Measurements from ENCODE around the gene BNC2.

BNC2 gene

DNA sequence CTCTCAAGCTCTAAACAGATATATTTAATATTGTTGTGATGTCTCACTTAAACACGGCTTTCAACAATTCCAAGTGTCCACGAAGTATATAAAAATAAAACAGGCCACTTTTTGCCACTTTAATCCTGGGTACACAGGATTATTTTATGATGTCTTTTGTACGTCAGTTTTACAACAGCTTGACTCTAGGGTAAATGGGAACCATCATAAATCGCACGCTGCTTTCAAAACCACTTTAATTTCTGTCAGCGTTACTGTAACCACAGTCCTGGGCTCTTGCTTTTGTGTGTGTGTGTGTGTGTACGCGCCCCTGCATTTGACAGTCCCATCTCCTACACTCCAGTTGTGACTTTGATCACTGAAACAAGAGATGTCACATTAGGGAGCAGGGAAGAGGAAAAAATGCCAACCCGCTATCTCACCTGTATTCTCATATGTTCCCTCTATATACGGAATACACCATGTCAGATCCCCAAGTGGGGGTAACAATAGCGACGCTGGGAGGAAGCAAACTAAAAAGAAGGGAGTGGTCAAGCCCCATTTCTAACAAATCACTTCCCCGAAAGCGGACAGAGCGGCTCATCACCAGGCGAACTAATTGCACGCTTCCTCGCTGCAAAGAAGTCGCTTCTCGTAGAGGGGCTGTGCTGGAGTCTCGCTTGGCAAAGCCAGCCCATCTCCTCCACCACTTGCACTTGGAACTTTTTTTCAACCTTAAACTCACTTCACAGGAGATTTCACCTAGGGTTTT lies 1.2 kb downstream of the BNC2 start:
- DNase-seq, result peak; percentile 57

DNA sequence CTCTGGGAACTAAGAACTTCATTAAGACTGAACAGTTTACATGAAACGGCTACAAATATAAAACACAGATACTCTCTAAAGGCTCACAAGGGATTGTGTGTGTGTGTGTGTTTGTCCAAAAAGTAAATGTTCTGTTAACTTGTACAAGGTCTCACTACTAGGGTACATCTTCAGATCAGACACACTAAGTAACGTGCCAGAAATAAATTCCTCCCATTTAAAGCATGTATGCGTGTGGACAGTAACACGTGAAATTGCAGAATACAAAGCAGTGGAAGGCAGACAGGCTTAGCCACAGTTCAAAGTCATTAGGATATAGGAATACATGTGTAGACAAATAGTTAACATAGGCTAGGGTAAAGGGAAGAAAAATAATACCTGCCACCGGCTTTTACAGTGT lies 1.8 kb downstream of the BNC2 start:
- no peak for DNase-seq

DNA sequence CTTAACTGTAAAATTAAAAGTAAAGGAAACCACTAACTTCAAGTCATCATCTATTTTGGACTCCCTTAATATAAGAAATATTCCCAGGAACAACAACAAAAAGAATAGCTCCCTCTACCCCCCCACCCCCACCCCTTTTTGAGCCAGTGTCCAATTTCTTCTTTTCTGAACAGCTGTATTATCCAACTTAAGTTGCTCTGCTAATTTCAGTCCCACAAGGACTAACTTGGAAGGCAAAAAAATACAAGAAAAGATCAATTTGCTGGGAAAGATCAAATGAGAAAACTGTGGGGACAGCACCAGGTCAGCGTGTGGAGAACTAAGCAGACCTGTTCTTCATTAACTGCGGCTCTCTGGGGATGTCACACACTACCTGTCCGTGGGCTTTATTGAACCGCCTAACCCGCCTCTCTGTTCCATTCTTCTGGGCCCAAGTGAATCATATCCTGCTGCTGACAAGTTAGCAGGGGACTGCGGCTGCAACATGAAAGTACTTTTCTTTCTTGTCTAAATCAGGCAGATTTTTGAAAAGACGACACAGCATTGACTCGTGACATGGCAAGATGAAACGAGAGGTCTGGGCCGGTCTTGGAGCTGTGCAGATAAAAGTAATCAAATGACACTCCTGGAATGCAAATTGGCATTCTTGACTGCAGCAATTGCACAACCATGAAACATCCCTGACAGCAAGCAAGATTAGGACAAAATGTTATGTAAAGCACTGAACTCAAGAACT lies 2.7 kb downstream of the BNC2 start:
- peak; percentile 81 for DNase-seq

DNA sequence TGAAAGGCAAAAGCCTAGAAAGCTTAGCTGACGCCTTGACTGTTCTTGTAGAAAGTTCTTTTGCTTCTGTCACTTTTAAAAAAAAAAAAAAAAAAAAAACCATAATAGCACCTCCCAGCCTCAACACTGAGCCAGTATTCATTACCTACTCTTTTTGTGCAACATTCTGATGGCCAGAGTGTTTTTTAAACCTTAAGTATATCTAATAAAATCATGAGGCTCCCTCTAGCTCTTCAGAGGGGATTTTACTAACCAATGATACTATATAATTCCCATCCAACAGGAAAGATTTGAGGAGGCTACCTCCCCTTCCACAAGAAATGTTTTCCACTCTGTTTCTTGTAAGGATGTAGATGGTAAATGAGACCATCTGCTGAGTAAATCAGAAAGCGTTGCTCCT lies 3.9 kb downstream of the BNC2 start:
- DNase-seq, result no peak

DNA sequence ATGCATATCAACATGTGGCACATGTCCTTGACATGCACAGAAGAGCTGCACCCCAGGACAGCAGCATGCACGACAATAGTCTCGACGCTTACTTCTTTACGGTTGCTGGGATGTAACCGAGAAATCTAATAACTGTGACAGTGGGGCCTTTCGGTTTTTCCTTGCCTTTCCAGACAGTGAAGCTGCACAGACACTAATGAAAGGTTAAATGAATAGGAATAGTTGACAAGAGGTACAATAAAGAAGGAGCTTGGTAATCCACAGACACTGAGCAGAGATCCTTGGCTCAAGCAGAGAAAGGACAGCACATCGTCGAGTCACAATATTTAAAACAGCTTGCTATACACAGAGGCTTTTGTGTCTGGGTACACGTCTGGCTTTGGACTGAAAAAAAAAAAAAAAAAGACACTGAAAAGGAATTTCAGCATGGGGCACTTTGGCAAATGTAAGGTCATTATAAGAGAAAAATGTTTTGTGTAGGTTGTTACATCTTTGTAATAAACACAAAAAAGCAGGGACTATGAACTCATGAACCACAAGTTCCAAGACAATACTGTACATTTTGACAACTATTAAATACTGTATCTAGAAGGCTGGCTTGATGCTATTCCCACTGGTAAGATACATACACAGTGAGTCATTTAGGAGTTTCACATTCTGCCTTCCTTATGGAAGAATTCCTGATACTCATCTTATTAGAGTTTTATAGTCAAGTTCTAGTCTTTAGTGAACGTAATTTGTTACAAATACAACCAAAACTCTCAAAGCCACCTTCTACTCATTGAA lies 5.6 kb downstream of the BNC2 start:
- no peak for DNase-seq

DNA sequence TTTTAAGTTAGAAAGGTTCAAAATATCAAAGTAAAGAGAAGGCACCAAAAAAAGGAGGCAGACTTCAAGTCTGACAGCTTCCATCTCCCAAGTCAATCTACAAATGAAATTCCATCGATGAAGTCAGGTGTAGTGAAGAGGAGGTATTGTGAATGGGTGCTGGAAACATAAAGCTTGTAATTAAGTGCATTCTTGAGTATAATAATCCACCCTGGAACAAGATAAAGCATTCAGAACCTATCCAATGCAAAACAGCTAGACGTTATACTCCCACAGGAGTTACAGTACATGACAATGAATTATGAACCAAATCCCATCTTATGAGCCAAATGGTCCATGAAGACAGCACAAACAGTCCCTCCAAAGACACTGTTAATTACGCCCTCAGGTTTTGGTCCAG lies 22.3 kb downstream of the BNC2 start:
- peak; percentile 46 for DNase-seq

DNA sequence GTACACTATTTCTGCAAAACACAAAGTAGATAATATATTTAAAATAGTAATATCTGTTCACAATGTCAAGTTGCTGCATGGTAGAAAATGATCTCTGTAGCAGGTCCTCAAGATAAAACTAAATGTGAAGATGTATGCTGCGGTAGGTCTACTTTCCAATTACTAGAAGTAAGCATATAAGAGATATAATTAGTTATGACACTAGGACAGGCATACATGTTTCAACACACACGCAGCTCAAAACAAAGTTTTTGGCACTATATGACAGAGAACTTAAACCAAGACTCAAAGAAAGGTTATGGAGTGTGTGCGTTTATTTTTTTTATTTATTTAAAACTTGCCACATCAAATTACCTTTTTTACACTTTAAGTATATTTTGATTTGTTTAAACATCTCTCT lies 23.5 kb downstream of the BNC2 start:
- DNase-seq, result no peak

DNA sequence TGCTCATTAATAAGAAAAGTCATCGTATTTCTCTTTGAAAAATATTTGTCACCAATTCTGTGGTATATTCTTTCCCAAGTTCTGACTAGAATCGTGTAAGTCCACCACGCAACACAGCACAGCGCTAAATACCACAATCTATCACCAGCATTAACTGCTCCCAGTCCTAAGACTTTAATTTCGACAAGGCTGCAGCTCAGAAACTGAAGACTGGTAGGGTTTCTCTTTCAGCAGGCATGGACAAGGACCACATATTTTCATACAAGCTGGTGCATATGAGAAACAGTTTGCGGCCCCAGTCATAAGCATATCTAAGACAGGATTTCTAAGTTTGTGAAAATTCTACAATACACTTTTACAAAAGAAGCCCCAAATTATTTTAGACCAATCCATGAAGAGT lies 24.1 kb downstream of the BNC2 start:
- no peak for DNase-seq

DNA sequence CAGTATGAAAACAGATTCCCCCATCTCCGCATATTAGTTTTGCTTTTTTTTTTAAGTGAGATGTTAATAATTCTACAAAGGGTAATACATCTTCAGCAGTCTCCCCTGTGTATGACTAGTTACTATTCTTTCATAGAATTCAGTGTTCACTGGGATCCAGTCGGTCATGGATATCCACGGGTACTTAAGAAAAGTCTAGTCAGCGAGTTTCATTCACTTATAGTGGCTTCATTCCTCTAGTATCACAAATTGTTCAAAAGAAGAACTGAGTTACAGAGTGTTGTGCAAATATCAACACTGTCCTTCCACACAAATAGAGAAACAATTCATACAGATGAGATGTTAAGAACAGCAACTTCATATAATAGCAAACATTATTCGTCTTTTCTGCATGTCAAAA lies 35.7 kb downstream of the BNC2 start:
- no peak for DNase-seq

DNA sequence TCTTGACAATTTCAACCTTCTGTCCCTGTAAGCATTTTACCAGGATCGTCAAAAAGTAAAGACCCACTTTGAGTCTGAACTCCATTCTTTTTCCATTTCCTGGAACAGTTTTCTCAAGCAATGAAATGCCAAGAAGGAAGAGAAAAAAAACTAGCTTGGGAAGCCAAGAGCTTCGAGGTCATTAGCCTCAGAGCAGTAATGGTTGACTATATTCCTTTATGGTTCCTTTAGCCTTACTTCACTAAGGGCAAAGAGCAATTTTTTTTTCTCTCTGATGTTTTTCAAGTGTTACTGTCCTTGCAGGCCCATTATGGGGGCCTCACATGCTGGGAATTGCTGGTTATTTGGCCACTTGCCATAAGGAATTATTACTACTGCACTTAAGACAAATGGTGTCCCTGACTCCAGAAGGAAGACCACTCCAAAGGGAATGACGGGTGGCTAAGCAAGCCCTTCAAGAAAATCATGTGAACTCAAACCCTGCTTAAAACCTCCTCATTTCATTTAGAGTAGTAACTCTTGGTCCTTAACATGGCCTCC lies 37.1 kb downstream of the BNC2 start:
- DNase-seq, result no peak

DNA sequence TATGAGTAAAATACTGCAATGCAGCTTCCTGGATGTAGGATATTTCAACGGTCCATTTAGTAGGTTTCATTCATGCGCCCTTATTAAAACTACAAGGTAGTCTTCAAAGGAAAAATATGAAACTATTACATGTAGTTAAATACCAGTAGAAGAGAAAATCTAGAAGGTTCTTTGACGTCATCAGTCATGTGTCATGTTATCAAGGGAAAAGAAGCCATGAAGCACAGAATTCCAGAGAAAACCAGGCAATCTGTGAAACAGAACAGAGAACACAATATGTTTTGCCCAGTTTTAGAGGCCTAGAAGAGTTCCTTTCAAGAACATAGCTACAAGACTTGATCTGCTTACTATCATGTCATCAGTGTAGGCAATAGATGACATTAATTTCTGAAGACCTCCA lies 38.4 kb downstream of the BNC2 start:
- DNase-seq, result no peak

DNA sequence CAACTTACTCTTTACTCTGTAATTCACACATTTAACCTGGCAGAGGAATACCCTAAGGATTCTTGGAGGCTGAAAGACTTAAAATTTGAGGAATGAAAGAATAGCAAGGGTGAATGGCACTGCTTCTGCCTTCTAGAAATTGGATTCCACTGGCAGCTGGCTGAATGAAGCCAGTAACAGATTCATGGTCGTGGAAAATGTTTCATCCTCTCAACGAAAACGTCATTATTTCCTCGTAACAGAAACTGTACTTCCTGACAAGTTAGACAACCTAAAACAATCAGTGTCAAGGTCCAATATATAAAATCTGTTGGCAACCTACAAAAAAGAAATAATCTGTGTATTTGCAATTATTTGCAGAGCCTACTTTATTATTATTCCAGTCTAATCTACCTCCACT lies 39.7 kb downstream of the BNC2 start:
- DNase-seq, result no peak

DNA sequence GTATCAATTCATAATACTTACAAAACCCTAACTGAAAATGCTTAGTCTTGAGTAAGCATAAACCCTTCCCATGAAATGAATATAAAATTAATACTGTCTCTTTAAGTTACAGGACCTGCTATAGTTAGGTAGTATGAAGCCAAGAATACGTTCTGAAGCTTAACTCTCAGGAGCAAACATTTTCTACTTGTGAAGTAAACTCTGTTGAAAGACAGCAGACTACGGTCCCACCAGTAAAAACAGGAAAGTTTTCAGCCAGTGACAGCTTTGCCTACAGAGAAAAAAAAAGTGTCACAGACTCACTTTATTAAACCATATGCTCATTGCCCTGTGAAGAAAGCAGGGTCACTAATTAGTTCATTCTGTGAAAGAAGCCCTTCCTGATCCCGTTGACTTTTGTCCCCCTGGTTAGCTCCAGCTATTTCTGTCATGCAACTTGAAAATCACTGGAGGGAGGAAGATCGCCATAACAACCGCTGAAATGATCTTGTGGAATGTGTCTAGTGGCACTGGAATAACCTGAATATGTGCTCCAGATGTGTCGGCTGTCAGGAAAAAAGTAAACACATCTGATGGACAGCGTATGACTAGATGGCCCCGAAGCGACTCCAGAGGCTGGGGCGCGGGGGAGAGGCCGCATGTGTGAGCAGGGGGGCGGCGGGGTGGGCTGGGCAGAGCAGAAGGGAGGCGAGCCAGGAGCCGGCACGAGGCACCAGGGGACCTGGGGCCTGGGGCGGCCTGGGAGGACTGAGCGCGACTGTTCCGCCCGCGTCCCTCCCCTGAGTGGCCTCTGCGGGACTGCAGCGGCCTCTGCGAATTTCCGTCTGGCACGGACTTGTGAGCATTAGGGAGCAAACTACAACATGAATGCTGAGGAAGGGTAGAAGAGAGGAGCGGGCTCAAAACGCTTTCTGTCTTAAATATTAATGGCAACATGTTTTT lies 41.9 kb downstream of the BNC2 start:
- DNase-seq, result peak; percentile 21

DNA sequence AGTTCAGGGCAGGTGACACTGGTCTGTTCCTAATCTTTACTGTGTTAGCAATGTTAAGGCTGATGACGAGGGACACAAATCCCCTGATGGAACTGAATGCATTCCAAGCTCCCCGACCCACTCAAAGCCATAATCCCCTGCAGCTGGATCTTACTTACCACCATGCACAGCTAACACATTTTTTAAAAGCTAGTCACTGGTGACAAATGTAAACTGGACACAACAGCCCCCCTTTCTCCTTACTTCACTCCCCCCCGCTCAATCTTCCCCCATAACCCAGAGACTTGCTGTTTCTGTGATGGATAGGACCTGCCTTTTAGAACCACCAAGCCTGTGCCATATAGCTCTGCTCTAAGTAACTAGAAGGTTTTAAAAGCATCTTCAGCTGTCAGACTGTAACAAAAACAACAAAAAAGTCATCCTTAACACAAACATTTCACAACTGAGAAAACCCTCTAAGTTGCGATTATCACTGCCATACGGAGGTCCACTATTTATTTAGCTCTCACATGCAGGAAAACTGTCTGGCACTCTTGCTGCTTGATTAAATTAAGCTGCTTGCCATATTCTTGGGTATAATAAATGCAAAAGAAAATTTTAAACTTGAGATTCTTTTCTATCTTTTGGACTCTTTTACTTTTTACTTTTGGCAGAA lies 44.4 kb downstream of the BNC2 start:
- no peak for DNase-seq

DNA sequence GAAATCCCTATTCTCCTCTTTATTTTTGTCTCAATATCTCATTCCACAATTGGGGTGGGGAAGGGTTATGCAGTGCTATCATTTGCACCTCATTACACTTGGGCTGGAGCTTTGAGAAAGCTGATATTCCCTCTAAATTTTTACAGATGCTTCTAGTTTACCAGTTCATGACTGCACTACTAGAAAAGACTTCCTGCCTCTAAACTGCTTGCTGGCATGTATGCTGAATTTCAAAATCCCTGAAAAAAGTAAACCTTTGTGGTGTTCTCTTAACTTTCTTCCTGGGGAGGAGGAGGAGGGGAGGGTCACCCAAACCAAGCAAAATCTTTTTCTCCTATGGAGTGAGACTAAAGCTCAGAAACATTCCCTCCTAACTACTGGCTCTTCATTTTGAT lies 45.1 kb downstream of the BNC2 start:
- no peak for DNase-seq

DNA sequence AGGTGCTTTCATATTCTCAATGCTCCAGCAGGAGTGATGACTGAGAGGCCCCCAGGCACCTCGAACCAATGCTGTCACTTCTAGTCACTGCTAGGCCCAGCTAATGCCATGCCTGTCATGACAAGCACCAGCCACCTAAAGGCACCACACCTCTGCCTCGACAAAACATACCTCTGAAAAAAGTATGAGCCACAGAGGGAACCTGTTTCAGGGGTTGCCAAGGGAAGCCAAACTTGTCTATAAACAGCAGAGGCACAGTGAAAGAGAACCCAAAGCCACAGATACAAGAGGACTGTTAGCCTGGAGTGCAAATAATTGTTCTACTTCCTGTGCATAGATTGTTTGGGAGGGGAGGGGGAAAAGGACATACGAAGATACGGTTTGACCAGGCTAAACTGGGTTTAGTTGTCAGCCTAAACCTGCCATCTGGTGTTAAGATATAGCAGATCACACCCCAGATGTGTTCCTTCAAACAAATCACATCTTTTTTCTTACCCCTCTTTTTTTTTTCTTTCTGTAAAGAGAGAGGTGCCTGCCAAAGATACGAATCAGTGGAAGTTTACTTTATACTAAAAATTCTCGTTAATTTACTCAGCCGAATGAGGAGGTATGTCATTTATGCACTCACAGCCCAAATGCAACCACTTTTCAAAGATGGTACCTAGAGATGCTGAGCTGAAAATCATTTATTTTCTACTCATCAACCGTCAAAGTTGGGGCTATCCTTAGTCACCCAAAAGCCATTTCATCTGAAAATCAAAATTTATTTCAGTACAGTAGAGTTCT lies 45.7 kb downstream of the BNC2 start:
- no peak for DNase-seq

DNA sequence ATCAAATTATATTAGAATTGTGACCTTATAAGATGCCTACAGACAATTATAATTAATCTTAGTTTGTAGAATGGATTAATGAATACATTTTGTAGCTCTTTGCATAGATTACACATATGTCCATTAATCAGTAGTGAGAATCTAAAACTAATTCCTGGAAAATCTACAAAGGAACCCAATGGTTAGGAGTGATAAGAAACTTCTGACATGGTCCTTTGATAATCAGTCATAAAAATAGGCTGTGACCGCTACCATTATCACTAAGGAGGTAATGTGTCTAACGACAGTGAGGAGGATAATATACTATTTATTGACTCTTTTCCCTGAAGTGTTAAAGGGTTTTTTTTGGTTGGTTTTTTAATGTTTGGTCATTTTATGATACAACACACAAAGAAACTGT lies 46.6 kb downstream of the BNC2 start:
- DNase-seq, result no peak

DNA sequence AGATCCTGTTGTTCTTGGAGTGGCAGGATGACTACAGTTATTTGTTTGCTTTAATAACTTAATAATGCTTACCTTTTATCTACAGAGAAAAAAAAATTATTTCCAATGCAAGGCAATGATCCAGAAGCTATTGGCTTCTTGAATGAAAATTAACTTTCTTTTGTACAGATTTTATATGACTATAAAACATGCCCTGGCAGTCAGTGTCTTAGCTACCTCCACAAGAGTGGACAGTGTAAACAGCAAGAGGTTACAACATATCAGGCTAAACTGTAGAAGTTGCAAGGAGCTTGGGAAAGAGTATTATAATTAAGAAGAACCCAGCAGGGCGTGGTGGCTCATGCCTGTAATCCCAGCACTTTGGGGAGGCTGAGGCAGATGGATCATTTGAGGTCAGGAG lies 49.1 kb downstream of the BNC2 start:
- no peak for DNase-seq

DNA sequence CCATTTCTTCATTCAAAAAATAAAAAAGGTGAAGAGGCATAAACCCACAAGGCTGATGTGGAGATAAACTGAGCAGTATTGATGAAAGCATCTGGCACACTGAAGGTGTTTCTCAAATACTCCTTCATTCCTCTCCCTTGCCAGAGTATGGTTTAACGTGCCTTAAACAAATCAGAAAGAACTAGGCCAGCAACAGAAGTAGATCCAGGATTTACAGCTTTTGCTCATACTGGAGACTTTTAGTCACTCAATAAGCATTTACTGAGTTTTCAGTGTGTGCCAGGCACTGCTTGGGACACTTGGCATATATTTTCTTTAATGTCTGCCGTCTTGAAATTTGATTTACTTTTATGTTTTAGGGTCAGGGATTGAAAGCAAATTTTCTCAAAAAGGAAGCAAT lies 53.0 kb downstream of the BNC2 start:
- DNase-seq, result no peak

DNA sequence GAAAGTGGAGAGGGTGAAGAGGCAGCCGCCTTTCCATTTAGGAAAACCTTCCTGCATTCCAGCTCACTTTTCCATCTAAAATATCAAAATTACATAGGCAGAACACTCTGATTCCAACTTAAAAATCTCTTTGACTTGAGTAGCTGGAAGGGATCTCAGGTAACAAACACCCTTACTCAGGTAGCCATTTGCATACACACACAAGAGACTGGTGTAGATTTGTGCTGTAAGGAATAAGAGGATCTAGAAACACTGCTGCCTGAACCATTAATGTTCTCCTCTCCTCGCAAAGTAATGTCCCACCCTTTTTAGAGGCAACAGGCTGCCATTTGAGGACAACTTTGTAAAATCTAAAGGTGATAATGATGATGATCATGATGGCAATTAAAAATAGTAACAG lies 53.5 kb downstream of the BNC2 start:
- no peak for DNase-seq

DNA sequence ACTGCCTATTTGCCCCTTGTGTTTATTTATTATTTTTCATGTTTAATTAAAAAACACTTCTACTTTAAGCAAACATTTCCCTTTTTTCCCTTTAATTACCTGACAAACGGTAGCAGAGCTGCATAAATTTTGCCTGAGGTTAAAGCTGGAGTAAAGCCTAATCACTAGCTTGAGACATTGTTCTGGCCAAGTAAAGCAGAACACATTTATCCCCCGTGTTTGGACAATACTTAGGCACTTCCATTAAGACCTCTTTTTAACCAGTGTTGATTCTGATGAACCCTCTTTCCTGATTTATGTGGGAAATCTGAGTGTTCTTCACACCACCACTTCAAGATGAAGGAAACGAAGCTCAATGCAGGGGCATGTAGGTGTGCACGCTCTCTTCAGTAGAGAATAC lies 54.5 kb downstream of the BNC2 start:
- DNase-seq, result no peak
